OCI-LY7 (cell line): ENCODE measurements around the gene CXCL11. TPM values are rescaled to one million over a fixed set of nuclear protein-coding genes. Genes with fewer than 3 reads are reported as not detected.

ENCODE experiments used
- BruUV-seq: library from RNA; stranded (reverse); fragments of 400-500 nt; replicated peaks from 2 replicates; lab custom pipeline; 2021; lab: Mats Ljungman, UMichigan
- CTCF ChIA-PET: fragments of 300-600 bp; sonication (Branson Sonifier 250); formaldehyde crosslinking; loops from one replicate; lab custom pipeline; 2022; ENCODE audit warnings: antibody characterized with exemption; ENCODE audit not compliant: unreplicated experiment; lab: Charles Lee
- POLR2A ChIA-PET: fragments of 300-600 bp; sonication (Branson Sonifier 250); formaldehyde crosslinking; loops from one replicate; lab custom pipeline; 2022; ENCODE audit warnings: antibody characterized with exemption; lab: Charles Lee
- DNase-seq: peaks from one replicate; pipeline ENCODE4 v3.0.0-alpha.2; 2015; ENCODE audit warnings: low spot score
- H2AFZ ChIP-seq: fragments of 200-600 bp; sonication (generic), shearing (Covaris generic); 2 replicates; pipeline ENCODE4 v1.6.1; 2014; ENCODE audit warnings: mild to moderate bottlenecking, antibody characterized with exemption, low read length, moderate library complexity
- H3K27ac ChIP-seq: fragments of 200-600 bp; sonication (generic); 2 replicates; pipeline ENCODE4 v1.5.1; 2014; ENCODE audit warnings: mixed run types, low read depth, mild to moderate bottlenecking, moderate library complexity, low read length, inconsistent platforms; ENCODE audit not compliant: poor library complexity, severe bottlenecking
- H3K36me3 ChIP-seq: fragments of 200-600 bp; sonication (generic); 2 replicates; pipeline ENCODE4 v1.6.1; 2014; ENCODE audit warnings: mild to moderate bottlenecking, antibody characterized with exemption, low read length, moderate library complexity, mixed read lengths; ENCODE audit not compliant: insufficient read depth
- H3K4me1 ChIP-seq: fragments of 200-600 bp; sonication (generic); 2 replicates; pipeline ENCODE4 v1.5.1; 2014; ENCODE audit warnings: mild to moderate bottlenecking, low read length; ENCODE audit not compliant: insufficient read depth, poor library complexity, severe bottlenecking
- H3K4me2 ChIP-seq: fragments of 200-600 bp; sonication (generic); 2 replicates; pipeline ENCODE4 v1.6.1; 2014; ENCODE audit warnings: mild to moderate bottlenecking, low read length
- H3K4me3 ChIP-seq: fragments of 200-600 bp; sonication (generic); 2 replicates; pipeline ENCODE4 v1.5.1; 2014; ENCODE audit warnings: mild to moderate bottlenecking, low read depth, low read length; ENCODE audit not compliant: poor library complexity, severe bottlenecking
- H3K79me2 ChIP-seq: fragments of 200-600 bp; sonication (generic); 2 replicates; pipeline ENCODE4 v1.6.1; 2016; ENCODE audit warnings: low read depth, mild to moderate bottlenecking, low read length, moderate library complexity, mixed read lengths; ENCODE audit not compliant: insufficient read depth
- H3K9me2 ChIP-seq: fragments of 200-600 bp; sonication (generic); 2 replicates; pipeline ENCODE4 v1.6.1; 2016; ENCODE audit warnings: mild to moderate bottlenecking, low read length, mixed read lengths; ENCODE audit not compliant: insufficient read depth
- H3K9me3 ChIP-seq: fragments of 200-600 bp; sonication (generic); 2 replicates; pipeline ENCODE4 v1.6.1; 2014; ENCODE audit warnings: mild to moderate bottlenecking, mixed run types, low read length, mixed read lengths
- H4K20me1 ChIP-seq: fragments of 200-600 bp; sonication (generic); 2 replicates; pipeline ENCODE4 v1.6.1; 2014; ENCODE audit warnings: mild to moderate bottlenecking, antibody characterized with exemption, low read length, moderate library complexity, mixed read lengths; ENCODE audit not compliant: insufficient read depth
- CTCF ChIP-seq: fragments of 200-600 bp; sonication (generic); conservative IDR thresholded peaks from 2 replicates; pipeline ENCODE4 v1.5.1; 2014; ENCODE audit warnings: mild to moderate bottlenecking, antibody characterized with exemption, low read length, moderate library complexity, mixed read lengths
- EZH2phosphoT487 ChIP-seq: fragments of 200-600 bp; sonication (generic); IDR thresholded peaks from 2 replicates; pipeline ENCODE4 v1.6.1; 2018; ENCODE audit warnings: low read depth, borderline replicate concordance, mild to moderate bottlenecking, mixed run types, antibody characterized with exemption, low read length, moderate library complexity, mixed read lengths
- intact Hi-C: fragments of 100-400 bp; cut with micrococcal nuclease; formaldehyde crosslinking; loops from one replicate; pipeline ENCODE4 v1.10.0; 2022; ENCODE audit not compliant: unreplicated experiment
- total RNA-seq, 2 experiments: library from RNA; depleted of rRNA in 1 of 2; stranded (reverse); fragments of >200 nt in 1 of 2; shearing (Covaris generic) in 1 of 2; gene quantifications; 2 replicates each; pipeline ENCODE4 v1.2.3, GENCODE V29; 2014 to 2022

CXCL11 gene
- total RNA-seq, 2 experiments from 2014 or later: 0.40 TPM; not detected in 1

- Histone ChIP-seq H3K79me2 (no peaks in the 10 kb centered on the region), H3K9me2 (no peaks in the 10 kb centered on the region), H3K27ac (no peak overlapping the region), H3K4me2 (no peak overlapping the region), H3K4me1 (no peaks in the 10 kb centered on the region), H2AFZ (no peak overlapping the region), H3K9me3 (no peaks in the 10 kb centered on the region), H3K4me3 (no peak overlapping the region), H4K20me1 (no peaks in the 10 kb centered on the region), H3K36me3 (no peaks in the 10 kb centered on the region)
- ChIA-PET POLR2A (no interaction called here), CTCF (no interaction called here)
- intact Hi-C loops: no loop called here
- TF ChIP-seq CTCF: no peak
- TF ChIP-seq EZH2phosphoT487: no peak
- BruUV-seq: no TSS peak
- DNase-seq: no peak
These were observed 24.6 kb upstream of the CXCL11 start for GRCh38 chr4:76060506-76060905.

DNA sequence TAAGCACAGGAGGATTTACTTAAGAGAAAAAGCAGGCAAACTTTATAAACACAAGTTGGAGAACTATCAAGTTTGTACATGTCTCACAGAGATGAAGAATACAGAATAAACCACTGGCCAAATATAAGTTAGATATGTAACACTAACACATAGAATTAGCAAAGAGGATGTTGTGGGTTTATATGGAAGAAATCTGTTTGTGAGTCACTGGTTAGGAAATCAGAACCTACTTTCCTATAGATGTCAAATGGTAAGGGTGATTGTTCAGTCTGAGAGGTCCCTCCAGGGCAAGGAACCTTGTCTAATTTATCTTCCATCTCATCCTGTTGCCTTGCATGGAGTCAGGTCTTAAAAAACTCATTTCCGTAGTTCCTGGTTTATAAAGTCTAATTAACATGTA is 23.9 kb upstream of the CXCL11 start:
- no peak overlapping the region for H2AFZ ChIP-seq
- no peak overlapping the region for H3K27ac ChIP-seq
- BruUV-seq: no TSS peak
- no peaks in the 10 kb centered on the region for H3K4me1 ChIP-seq
- H4K20me1 ChIP-seq: no peaks in the 10 kb centered on the region
- ChIA-PET CTCF (no interaction called here), POLR2A (interaction anchor here (0.6 kb wide), 2 partner anchors 125 to 332 kb away, joined by 4 to 5 read pairs; no protein-coding TSS in a partner anchor)
- H3K9me2 ChIP-seq: no peaks in the 10 kb centered on the region
- intact Hi-C loops: no loop called here
- no peaks in the 10 kb centered on the region for H3K79me2 ChIP-seq
- H3K4me2 ChIP-seq: no peak overlapping the region
- DNase-seq: no peak
- no peaks in the 10 kb centered on the region for H3K9me3 ChIP-seq
- H3K4me3 ChIP-seq: no peak overlapping the region
- H3K36me3 ChIP-seq: no peaks in the 10 kb centered on the region
- TF ChIP-seq CTCF (no peak), EZH2phosphoT487 (no peak)

GRCh38 chr4:76058888-76059426 is 23.1 kb upstream of the CXCL11 start:
- no TSS peak for BruUV-seq

More at GRCh38 chr4:76058888-76059426, 23.1 kb upstream of the CXCL11 start:
- intact Hi-C loops: no loop called here
- no peak overlapping the region for H3K4me2 ChIP-seq
- no peak overlapping the region for H3K27ac ChIP-seq
- TF ChIP-seq EZH2phosphoT487 (no peak), CTCF (no peak)
- no peaks in the 10 kb centered on the region for H3K79me2 ChIP-seq
- no peak overlapping the region for H3K4me3 ChIP-seq
- H3K9me2 ChIP-seq: no peaks in the 10 kb centered on the region
- H4K20me1 ChIP-seq: no peaks in the 10 kb centered on the region
- ChIA-PET POLR2A (interaction anchor here (0.6 to 1.5 kb wide), 8 partner anchors 17 to 1568 kb away, joined by 3 to 5 read pairs (median 3); no protein-coding TSS in a partner anchor), CTCF (interaction anchor here (1.1 kb wide), 1 partner anchor 163 kb away, joined by 3 read pairs; no protein-coding TSS in a partner anchor)
- no peaks in the 10 kb centered on the region for H3K4me1 ChIP-seq
- H2AFZ ChIP-seq: no peak overlapping the region
- H3K36me3 ChIP-seq: no peaks in the 10 kb centered on the region
- H3K9me3 ChIP-seq: no peaks in the 10 kb centered on the region
- DNase-seq: no peak
